ENCODE measurements around the gene SIPA1L3.

- TF ChIP-seq CTCF (IDR thresholded peaks at IDR 0.05; ENCODE audit: low read length): no peak
- no peak for TF ChIP-seq EZH2 (IDR thresholded peaks at IDR 0.05; ENCODE audit: borderline replicate concordance, low read length)
These were observed 43.6 kb downstream of the SIPA1L3 start for GRCh38 chr19:37950471-37951175.

All from OCI-LY1 (cell line).